ENCODE data around the gene PUS3.

DNA sequence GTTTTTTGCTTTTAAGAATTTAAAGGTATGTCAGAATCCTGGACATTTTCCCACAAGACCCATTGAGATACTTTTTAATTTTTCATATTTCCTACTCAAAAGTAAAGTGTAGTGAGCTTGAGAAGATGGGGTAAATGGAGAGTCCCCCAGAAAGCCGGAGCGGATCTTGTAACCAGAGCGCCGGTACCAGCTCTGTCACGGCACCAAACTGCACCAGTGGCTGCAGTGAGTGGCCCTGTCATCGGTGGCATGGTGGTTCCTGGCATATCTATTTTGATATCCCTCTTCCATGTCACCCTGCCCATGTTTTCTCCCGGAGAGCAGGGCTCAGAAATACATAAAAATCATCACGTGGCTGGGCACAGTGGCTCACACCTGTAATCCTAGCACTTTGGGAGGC is 20.6 kb upstream of the PUS3 start:
- no peak for TF ChIP-seq MYBL2 (CRISPR knock-in tag; IDR thresholded peaks at IDR 0.05)
- TF ChIP-seq, protein P1, sequence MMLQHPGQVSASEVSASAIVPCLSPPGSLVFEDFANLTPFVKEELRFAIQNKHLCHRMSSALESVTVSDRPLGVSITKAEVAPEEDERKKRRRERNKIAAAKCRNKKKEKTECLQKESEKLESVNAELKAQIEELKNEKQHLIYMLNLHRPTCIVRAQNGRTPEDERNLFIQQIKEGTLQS (CRISPR knock-in tag; conservative IDR thresholded peaks at IDR 0.05), result no peak
- TF ChIP-seq, protein P2, sequence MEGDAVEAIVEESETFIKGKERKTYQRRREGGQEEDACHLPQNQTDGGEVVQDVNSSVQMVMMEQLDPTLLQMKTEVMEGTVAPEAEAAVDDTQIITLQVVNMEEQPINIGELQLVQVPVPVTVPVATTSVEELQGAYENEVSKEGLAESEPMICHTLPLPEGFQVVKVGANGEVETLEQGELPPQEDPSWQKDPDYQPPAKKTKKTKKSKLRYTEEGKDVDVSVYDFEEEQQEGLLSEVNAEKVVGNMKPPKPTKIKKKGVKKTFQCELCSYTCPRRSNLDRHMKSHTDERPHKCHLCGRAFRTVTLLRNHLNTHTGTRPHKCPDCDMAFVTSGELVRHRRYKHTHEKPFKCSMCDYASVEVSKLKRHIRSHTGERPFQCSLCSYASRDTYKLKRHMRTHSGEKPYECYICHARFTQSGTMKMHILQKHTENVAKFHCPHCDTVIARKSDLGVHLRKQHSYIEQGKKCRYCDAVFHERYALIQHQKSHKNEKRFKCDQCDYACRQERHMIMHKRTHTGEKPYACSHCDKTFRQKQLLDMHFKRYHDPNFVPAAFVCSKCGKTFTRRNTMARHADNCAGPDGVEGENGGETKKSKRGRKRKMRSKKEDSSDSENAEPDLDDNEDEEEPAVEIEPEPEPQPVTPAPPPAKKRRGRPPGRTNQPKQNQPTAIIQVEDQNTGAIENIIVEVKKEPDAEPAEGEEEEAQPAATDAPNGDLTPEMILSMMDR (IDR thresholded peaks at IDR 0.05), result no peak
- TF ChIP-seq MXD4 (CRISPR knock-in tag; IDR thresholded peaks at IDR 0.05; ENCODE audit: borderline replicate concordance), result no peak
- TF ChIP-seq FOXJ3 (CRISPR knock-in tag; IDR thresholded peaks at IDR 0.05; ENCODE audit: borderline replicate concordance), result no peak
- TF ChIP-seq TEAD1 (CRISPR knock-in tag; IDR thresholded peaks at IDR 0.05), result no peak
